Naive thymus-derived CD8-positive, alpha-beta T cell (primary cell): Measurements from ENCODE around the gene RNF2. TPM values are rescaled to one million over a fixed set of nuclear protein-coding genes. Genes with fewer than 3 reads are reported as not detected.

Experiments used
- ATAC-seq, 2 donors: fragments of 150-1000 bp; cut with Tn5 transposase in 1 of 2; sonication (Bioruptor Pico), chemical (Tn5 transposase) in 1 of 2; 1 replicate in 1 of 2; 2 replicates in 1 of 2; pipeline ENCODE4 v1.10.0; 2021; ENCODE audit warnings: mild to moderate bottlenecking in 2 of 2, moderate library complexity in 2 of 2
- POLR2A ChIA-PET: fragments of 350-600 bp; sonication (Branson Sonifier 250); formaldehyde crosslinking; loops from one replicate; lab custom pipeline; 2021; ENCODE audit warnings: antibody characterized with exemption; lab: Charles Lee
- DNase-seq, 10 donors: peaks; one replicate each; pipeline versions ENCODE4 v3.0.0 to v3.0.0-alpha.2; 2020 to 2022
- H3K27ac Mint-ChIP-seq, 10 donors: one replicate each; pipeline ENCODE4 v1.8.0; 2020 to 2022; ENCODE audit warnings: mild to moderate bottlenecking in 10 of 10, mixed read lengths in 10 of 10, moderate library complexity in 4 of 10, inconsistent platforms in 1 of 10
- H3K27me3 Mint-ChIP-seq, 5 donors: one replicate each; pipeline ENCODE4 v1.8.0; 2021 to 2022; ENCODE audit warnings: mixed read lengths in 5 of 5
- H3K36me3 Mint-ChIP-seq, 3 donors: one replicate each; pipeline ENCODE4 v1.8.0; 2020 to 2022; ENCODE audit warnings: mixed read lengths in 3 of 3, mild to moderate bottlenecking in 2 of 3, inconsistent platforms in 1 of 3
- H3K4me1 Mint-ChIP-seq, 4 donors: one replicate each; pipeline ENCODE4 v1.8.0; 2021 to 2022; ENCODE audit warnings: mixed read lengths in 4 of 4
- H3K4me3 Mint-ChIP-seq, 10 donors: one replicate each; pipeline ENCODE4 v1.8.0; 2020 to 2022; ENCODE audit warnings: mild to moderate bottlenecking in 10 of 10, mixed read lengths in 10 of 10, moderate library complexity in 6 of 10, inconsistent platforms in 1 of 10
- H3K9me3 Mint-ChIP-seq, 9 donors: one replicate each; pipeline ENCODE4 v1.8.0; 2020 to 2022; ENCODE audit warnings: mixed read lengths in 9 of 9, mild to moderate bottlenecking in 3 of 9, inconsistent platforms in 1 of 9, moderate library complexity in 1 of 9
- polyA plus RNA-seq, 3 donors: library from polyadenylated mRNA; unstranded; fragments of 300-500 nt; fragmentation: Illumina TruSeq; gene quantifications; one replicate each; pipeline ENCODE4 v1.2.3, GENCODE V29; 2021
- total RNA-seq, 8 experiments: library from RNA in 2 of 8; stranded (reverse) in 2 of 8; gene quantifications; one replicate each; pipeline ENCODE4 v1.2.3 and lab custom pipeline; 2021 to 2026

Gene RNF2
- total and polyA plus RNA-seq, 5 experiments from 2014 or later = 18.5 to 32.6 (median 28.2) TPM

- H3K27me3 Mint-ChIP-seq = peaks cover 0 to 5% (median under 1%) of the 10 kb centered on the region in 5 donors
- H3K27ac Mint-ChIP-seq = no peak overlapping the region
- no peaks in the 10 kb centered on the region for H3K9me3 Mint-ChIP-seq
- POLR2A ChIA-PET = interaction anchor here (0.6 kb wide), 1 partner anchor 275 kb away, joined by 4 read pairs; no protein-coding TSS in a partner anchor
- no peaks in the 10 kb centered on the region for H3K36me3 Mint-ChIP-seq
- DNase-seq = no peak
- no peak for ATAC-seq
- H3K4me3 Mint-ChIP-seq = no peak overlapping the region
- H3K4me1 Mint-ChIP-seq = no peaks in the 10 kb centered on the region
Measured at GRCh38 chr1:185035258-185035657, 10.1 kb upstream of the RNF2 start.

- ATAC-seq (no peak), DNase-seq (no peak)
- Mint-ChIP-seq H3K27ac (no peak overlapping the region), H3K27me3 (no peaks in the 10 kb centered on the region), H3K9me3 (no peaks in the 10 kb centered on the region), H3K36me3 (no peaks in the 10 kb centered on the region), H3K4me3 (no peak overlapping the region), H3K4me1 (no peaks in the 10 kb centered on the region)
- POLR2A ChIA-PET = no interaction called here
Measured at GRCh38 chr1:185038813-185039376, 6.5 kb upstream of the RNF2 start.

GRCh38 chr1:185039726-185040407 is 5.5 kb upstream of the RNF2 start:
- Mint-ChIP-seq H3K27me3 (no peaks in the 10 kb centered on the region), H3K4me3 (no peak overlapping the region), H3K27ac (no peak overlapping the region), H3K4me1 (peaks cover 6 to 9% (median 8%) of the 10 kb centered on the region in 4 donors), H3K36me3 (no peaks in the 10 kb centered on the region), H3K9me3 (no peaks in the 10 kb centered on the region)
- ATAC-seq (no peak), DNase-seq (no peak)
- POLR2A ChIA-PET = no interaction called here

GRCh38 chr1:185040408-185040735 is 5.0 kb upstream of the RNF2 start:
- no peaks in the 10 kb centered on the region for H3K27me3 Mint-ChIP-seq

GRCh38 chr1:185041742-185042141 is 3.6 kb upstream of the RNF2 start:
- DNase-seq (no peak), ATAC-seq (no peak)
- no peak overlapping the region for H3K4me3 Mint-ChIP-seq
- H3K27me3 Mint-ChIP-seq = no peaks in the 10 kb centered on the region
- no peaks in the 10 kb centered on the region for H3K9me3 Mint-ChIP-seq
- POLR2A ChIA-PET = no interaction called here
- no peak overlapping the region for H3K27ac Mint-ChIP-seq
- H3K36me3 Mint-ChIP-seq = no peaks in the 10 kb centered on the region
- peaks cover 13 to 18% (median 16%) of the 10 kb centered on the region in 4 donors for H3K4me1 Mint-ChIP-seq

More at GRCh38 chr1:185040408-185040735, 5.0 kb upstream of the RNF2 start:
- ATAC-seq (no peak), DNase-seq (no peak)
- peak overlapping the region in 2 of 10 donors; percentile 17 to 46 for H3K27ac Mint-ChIP-seq
- POLR2A ChIA-PET = no interaction called here
- H3K4me3 Mint-ChIP-seq = no peak overlapping the region
- H3K4me1 Mint-ChIP-seq = peaks cover 7 to 11% (median 10%) of the 10 kb centered on the region in 4 donors
- no peaks in the 10 kb centered on the region for H3K36me3 Mint-ChIP-seq
- H3K9me3 Mint-ChIP-seq = no peaks in the 10 kb centered on the region

- ATAC-seq = no peak
Measured at GRCh38 chr1:185042737-185043136, 2.6 kb upstream of the RNF2 start.

GRCh38 chr1:185044387-185044786 is 971 bp upstream of the RNF2 start:
- Mint-ChIP-seq H3K4me3 (peak overlapping the region; percentile 82 to 97 (median 92)), H3K4me1 (peaks cover 20 to 43% (median 40%) of the 10 kb centered on the region in 4 donors), H3K36me3 (no peaks in the 10 kb centered on the region), H3K27ac (peak overlapping the region; percentile 81 to 98 (median 94)), H3K9me3 (no peaks in the 10 kb centered on the region), H3K27me3 (no peaks in the 10 kb centered on the region)
- peak in 2 of 10 donors; percentile 9 for DNase-seq
- no peak for ATAC-seq
- POLR2A ChIA-PET = interaction anchor here (4.2 kb wide), 1 partner anchor 112 kb away, joined by 25 read pairs; the partner anchor contains the start of genes SWT1 and TRMT1L

More at GRCh38 chr1:185042737-185043136, 2.6 kb upstream of the RNF2 start:
- no peak for DNase-seq
- POLR2A ChIA-PET = no interaction called here
- Mint-ChIP-seq H3K27me3 (no peaks in the 10 kb centered on the region), H3K4me1 (peaks cover 15 to 26% (median 25%) of the 10 kb centered on the region in 4 donors), H3K36me3 (no peaks in the 10 kb centered on the region), H3K9me3 (no peaks in the 10 kb centered on the region), H3K27ac (peak overlapping the region in 5 of 10 donors; percentile 15 to 94 (median 76)), H3K4me3 (peak overlapping the region in 1 of 10 donors; percentile 43)

- DNase-seq (peak in 6 of 10 donors; percentile 12 to 32 (median 25)), ATAC-seq (peak; percentile 10 to 35)
- Mint-ChIP-seq H3K4me3 (peak overlapping the region; percentile 87 to 97 (median 94)), H3K27me3 (no peaks in the 10 kb centered on the region), H3K36me3 (peaks cover 0 to 3% (median 0%) of the 10 kb centered on the region in 3 donors), H3K4me1 (peaks cover 30 to 58% (median 54%) of the 10 kb centered on the region in 4 donors), H3K9me3 (no peaks in the 10 kb centered on the region), H3K27ac (peak overlapping the region; percentile 81 to 94 (median 89))
- POLR2A ChIA-PET = interaction anchor here (0.6 to 4.2 kb wide), 10 partner anchors 29 to 1568 kb away, joined by 3 to 25 read pairs (median 4); partner anchors contain the start of genes EDEM3, IVNS1ABP, SWT1 and TRMT1L
Measured at GRCh38 chr1:185045814-185046492, 595 bp downstream of the RNF2 start.

- DNase-seq = no peak
- Mint-ChIP-seq H3K4me3 (peak overlapping the region; percentile 87 to 97 (median 94)), H3K36me3 (peaks cover 0 to 7% (median 0%) of the 10 kb centered on the region in 3 donors), H3K9me3 (no peaks in the 10 kb centered on the region), H3K27me3 (no peaks in the 10 kb centered on the region), H3K27ac (peak overlapping the region; percentile 81 to 94 (median 88)), H3K4me1 (peaks cover 32 to 63% (median 58%) of the 10 kb centered on the region in 4 donors)
- POLR2A ChIA-PET = interaction anchor here (1.7 to 4.2 kb wide), 2 partner anchors 110 to 270 kb away, joined by 8 to 25 read pairs; partner anchors contain the start of genes IVNS1ABP, SWT1 and TRMT1L
- ATAC-seq = no peak
Measured at GRCh38 chr1:185046668-185047067, 1.3 kb downstream of the RNF2 start.

- POLR2A ChIA-PET = no interaction called here
- no peak for DNase-seq
- H3K4me3 Mint-ChIP-seq = peak overlapping the region in 2 of 10 donors; percentile 3 to 8
- no peaks in the 10 kb centered on the region for H3K9me3 Mint-ChIP-seq
- peaks cover 5 to 10% (median 7%) of the 10 kb centered on the region in 3 donors for H3K36me3 Mint-ChIP-seq
- H3K4me1 Mint-ChIP-seq = peaks cover 37 to 81% (median 68%) of the 10 kb centered on the region in 4 donors
- H3K27ac Mint-ChIP-seq = no peak overlapping the region
- ATAC-seq = no peak
- H3K27me3 Mint-ChIP-seq = no peaks in the 10 kb centered on the region
Measured at GRCh38 chr1:185049670-185050069, 4.3 kb downstream of the RNF2 start.

- DNase-seq (no peak), ATAC-seq (no peak)
- H3K9me3 Mint-ChIP-seq = no peaks in the 10 kb centered on the region
- peak overlapping the region in 1 of 10 donors; percentile 2 for H3K4me3 Mint-ChIP-seq
- peak overlapping the region in 1 of 10 donors; percentile 39 for H3K27ac Mint-ChIP-seq
- H3K27me3 Mint-ChIP-seq = no peaks in the 10 kb centered on the region
- peaks cover 36 to 82% (median 72%) of the 10 kb centered on the region in 4 donors for H3K4me1 Mint-ChIP-seq
- POLR2A ChIA-PET = interaction anchor here (0.6 kb wide), 1 partner anchor 630 kb away, joined by 3 read pairs; no protein-coding TSS in a partner anchor
- peaks cover 7 to 10% (median 8%) of the 10 kb centered on the region in 3 donors for H3K36me3 Mint-ChIP-seq
Measured at GRCh38 chr1:185050823-185051451, 5.6 kb downstream of the RNF2 start.

GRCh38 chr1:185053204-185053603 is 7.8 kb downstream of the RNF2 start:
- no peak overlapping the region for H3K4me3 Mint-ChIP-seq
- peaks cover 28 to 74% (median 62%) of the 10 kb centered on the region in 4 donors for H3K4me1 Mint-ChIP-seq
- ATAC-seq (no peak), DNase-seq (no peak)
- peak overlapping the region in 2 of 10 donors; percentile 31 to 64 for H3K27ac Mint-ChIP-seq
- no peaks in the 10 kb centered on the region for H3K9me3 Mint-ChIP-seq
- peaks cover 7 to 10% (median 8%) of the 10 kb centered on the region in 3 donors for H3K36me3 Mint-ChIP-seq
- H3K27me3 Mint-ChIP-seq = no peaks in the 10 kb centered on the region
- POLR2A ChIA-PET = no interaction called here
